ENCODE results near the gene SORL1.

Gene SORL1

GRCh38 chr11:121580154-121580553 is 128.0 kb downstream of the SORL1 start:
- Histone ChIP-seq H3K9me3 (ENCODE audit: insufficient read depth, low read depth, low read length) (peaks cover 10% of the 10 kb centered on the region; the same call in 1 of the 2 replicates), H3K4me3 (ENCODE audit: low read length, poor library complexity, severe bottlenecking) (no peak overlapping the region), H4K20me1 (ENCODE audit: insufficient read depth, low read length, poor library complexity, severe bottlenecking) (no peaks in the 10 kb centered on the region), H3K9ac (ENCODE audit: low read depth, low read length, poor library complexity, severe bottlenecking) (no peak overlapping the region), H3K9me2 (replicated peaks; ENCODE audit: low read depth, low read length) (no peaks in the 10 kb centered on the region), H3K79me2 (ENCODE audit: insufficient read depth, low read length) (peaks cover 21% of the 10 kb centered on the region), H2AFZ (ENCODE audit: low read length) (no peak overlapping the region), H3F3A (ENCODE audit: low read depth) (peaks cover 21% of the 10 kb centered on the region), H3K4me2 (ENCODE audit: low read depth, low read length, poor library complexity, severe bottlenecking) (no peak overlapping the region), H3K27me3 (ENCODE audit: insufficient read depth, low read length, poor library complexity, severe bottlenecking) (no peaks in the 10 kb centered on the region), H3K4me1 (ENCODE audit: insufficient read depth, low read length, poor library complexity, severe bottlenecking) (peaks cover 43% of the 10 kb centered on the region), H3K36me3 (ENCODE audit: insufficient read depth, low read length) (peaks cover 81% of the 10 kb centered on the region)
- TF ChIP-seq CTCF (conservative IDR thresholded peaks at IDR 0.05; ENCODE audit: low read length), result no peak
- TF ChIP-seq EZH2phosphoT487 (IDR thresholded peaks at IDR 0.05; ENCODE audit: borderline replicate concordance), result no peak

- peak overlapping the region; percentile 75 for H3K4me2 ChIP-seq (ENCODE audit: low read depth, low read length, poor library complexity, severe bottlenecking)
- H3K9me3 ChIP-seq (ENCODE audit: insufficient read depth, low read depth, low read length), result peaks cover 10% of the 10 kb centered on the region; the same call in 1 of the 2 replicates
- peak overlapping the region; percentile 83 for H3K9ac ChIP-seq (ENCODE audit: low read depth, low read length, poor library complexity, severe bottlenecking)
- no peak for TF ChIP-seq CTCF (conservative IDR thresholded peaks at IDR 0.05; ENCODE audit: low read length)
- TF ChIP-seq EZH2phosphoT487 (IDR thresholded peaks at IDR 0.05; ENCODE audit: borderline replicate concordance), result no peak
- peaks cover 76% of the 10 kb centered on the region for H3K36me3 ChIP-seq (ENCODE audit: insufficient read depth, low read length)
- peak overlapping the region; percentile 55 for H3K4me3 ChIP-seq (ENCODE audit: low read length, poor library complexity, severe bottlenecking)
- no peaks in the 10 kb centered on the region for H3K27me3 ChIP-seq (ENCODE audit: insufficient read depth, low read length, poor library complexity, severe bottlenecking)
- H3K79me2 ChIP-seq (ENCODE audit: insufficient read depth, low read length), result peaks cover 36% of the 10 kb centered on the region
- H3K4me1 ChIP-seq (ENCODE audit: insufficient read depth, low read length, poor library complexity, severe bottlenecking), result peaks cover 57% of the 10 kb centered on the region
- H2AFZ ChIP-seq (ENCODE audit: low read length), result no peak overlapping the region
- no peaks in the 10 kb centered on the region for H3K9me2 ChIP-seq (replicated peaks; ENCODE audit: low read depth, low read length)
- H3F3A ChIP-seq (ENCODE audit: low read depth), result peaks cover 21% of the 10 kb centered on the region
- no peaks in the 10 kb centered on the region for H4K20me1 ChIP-seq (ENCODE audit: insufficient read depth, low read length, poor library complexity, severe bottlenecking)
Observed at GRCh38 chr11:121581607-121582006, 129.5 kb downstream of the SORL1 start.

GRCh38 chr11:121582296-121582695 is 130.2 kb downstream of the SORL1 start:
- Histone ChIP-seq H3F3A (ENCODE audit: low read depth) (peaks cover 21% of the 10 kb centered on the region), H3K27me3 (ENCODE audit: insufficient read depth, low read length, poor library complexity, severe bottlenecking) (no peaks in the 10 kb centered on the region), H3K4me3 (ENCODE audit: low read length, poor library complexity, severe bottlenecking) (peak overlapping the region; percentile 57), H4K20me1 (ENCODE audit: insufficient read depth, low read length, poor library complexity, severe bottlenecking) (no peaks in the 10 kb centered on the region), H3K9me2 (replicated peaks; ENCODE audit: low read depth, low read length) (no peaks in the 10 kb centered on the region), H3K4me1 (ENCODE audit: insufficient read depth, low read length, poor library complexity, severe bottlenecking) (peaks cover 64% of the 10 kb centered on the region), H3K9ac (ENCODE audit: low read depth, low read length, poor library complexity, severe bottlenecking) (peak overlapping the region; percentile 83), H2AFZ (ENCODE audit: low read length) (no peak overlapping the region), H3K36me3 (ENCODE audit: insufficient read depth, low read length) (peaks cover 76% of the 10 kb centered on the region), H3K79me2 (ENCODE audit: insufficient read depth, low read length) (peaks cover 42% of the 10 kb centered on the region), H3K9me3 (ENCODE audit: insufficient read depth, low read depth, low read length) (peaks cover 10% of the 10 kb centered on the region; the same call in 1 of the 2 replicates), H3K4me2 (ENCODE audit: low read depth, low read length, poor library complexity, severe bottlenecking) (peak overlapping the region; percentile 75)
- TF ChIP-seq EZH2phosphoT487 (IDR thresholded peaks at IDR 0.05; ENCODE audit: borderline replicate concordance) (no peak), CTCF (conservative IDR thresholded peaks at IDR 0.05; ENCODE audit: low read length) (no peak)

Data from Loucy (cell line).